Stimulated activated CD4-positive, alpha-beta T cell treated with anti-CD3 and anti-CD28 coated beads, Interleukin-1b, Interleukin-23, amount 100 ng/mL, for 1 hour (primary cell): ENCODE measurements around the gene OR2T5.
"Not testable (repeated sequence)": the region's sequence is repeated elsewhere in the genome, so short reads cannot be mapped to it uniquely, and the experiment has no call there.

Source experiments
- DNase-seq, 2 donors: peaks; one replicate each; pipeline ENCODE4 v3.0.0-alpha.2; 2020; ENCODE audit warnings: low read depth in 2 of 2

Gene OR2T5

DNA sequence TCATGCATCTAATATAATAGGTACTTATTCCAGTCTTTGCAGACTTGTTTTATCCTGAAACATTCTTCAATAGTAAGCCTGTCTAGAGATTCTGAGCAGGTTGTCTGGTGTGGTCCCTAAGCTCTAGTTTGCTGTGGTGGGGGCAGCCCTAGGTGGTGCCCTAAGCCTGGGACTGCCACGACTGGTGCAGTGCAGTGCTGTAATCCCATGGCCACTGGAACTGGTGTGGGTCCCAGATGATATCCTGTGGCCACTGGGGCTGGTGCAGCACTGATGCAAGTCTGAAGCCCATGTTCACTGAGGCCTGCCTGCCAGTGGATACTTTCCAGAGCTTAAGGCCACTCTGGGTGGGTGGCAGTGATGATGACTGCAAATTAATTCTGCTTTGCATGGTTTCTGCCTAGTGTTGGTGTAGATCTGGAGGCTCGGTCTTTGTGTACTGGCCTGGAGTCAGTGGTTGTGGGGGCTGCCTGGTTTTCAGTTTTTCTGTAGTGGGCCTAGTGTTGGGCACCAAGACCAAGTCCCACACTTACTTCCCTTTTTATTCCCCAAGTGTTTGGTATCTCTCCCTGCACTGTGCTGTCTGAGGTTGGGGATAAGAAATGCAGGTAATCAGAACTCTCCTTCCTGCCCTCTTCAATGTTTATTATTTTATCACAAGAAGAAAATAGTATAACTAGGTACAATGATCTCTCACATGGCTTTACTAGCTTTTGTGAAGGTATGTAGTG, 12.1 kb downstream of the OR2T5 start:
- DNase-seq = not testable (repeated sequence)

- DNase-seq = not testable (repeated sequence)
Observed at GRCh38 chr1:248507773-248508172, 19.4 kb downstream of the OR2T5 start, which contains the start of gene OR2G6. Gene OR2G6, plus strand, starts transcription at chr1:248508073. Its CDS starts 13,574 bp downstream, at chr1:248521647.

DNA sequence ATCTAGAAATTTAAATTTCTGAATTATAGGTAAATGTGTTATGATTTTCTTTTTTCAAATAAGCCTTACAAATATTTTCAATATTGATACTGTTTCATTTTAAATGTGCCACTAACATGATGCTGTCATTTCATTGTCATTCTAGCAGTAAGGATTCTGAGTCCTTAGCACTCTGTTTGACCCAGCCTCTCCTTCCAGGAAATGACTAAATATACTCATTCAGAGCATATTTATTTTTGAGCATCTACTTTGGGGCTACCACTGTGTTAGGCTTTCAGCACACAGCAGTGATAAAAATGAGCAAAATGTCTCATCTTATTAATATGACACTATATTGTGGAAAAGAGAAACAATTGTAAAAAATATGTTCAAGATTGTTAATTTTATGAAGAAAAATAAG, 21.8 kb downstream of the OR2T5 start:
- DNase-seq = not testable (repeated sequence)

DNA sequence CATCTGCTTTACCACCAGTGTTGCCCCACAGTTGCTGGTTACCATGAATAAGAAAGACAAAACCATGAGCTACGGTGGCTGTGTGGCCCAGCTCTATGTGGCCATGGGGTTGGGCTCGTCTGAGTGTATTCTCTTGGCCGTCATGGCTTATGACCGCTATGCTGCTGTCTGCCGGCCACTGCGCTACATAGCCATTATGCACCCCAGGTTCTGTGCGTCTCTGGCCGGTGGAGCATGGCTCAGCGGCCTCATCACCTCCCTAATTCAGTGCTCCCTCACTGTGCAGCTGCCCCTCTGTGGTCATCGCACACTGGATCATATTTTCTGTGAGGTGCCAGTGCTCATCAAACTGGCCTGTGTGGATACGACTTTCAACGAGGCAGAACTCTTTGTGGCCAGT, 33.5 kb downstream of the OR2T5 start:
- DNase-seq = no peak

DNA sequence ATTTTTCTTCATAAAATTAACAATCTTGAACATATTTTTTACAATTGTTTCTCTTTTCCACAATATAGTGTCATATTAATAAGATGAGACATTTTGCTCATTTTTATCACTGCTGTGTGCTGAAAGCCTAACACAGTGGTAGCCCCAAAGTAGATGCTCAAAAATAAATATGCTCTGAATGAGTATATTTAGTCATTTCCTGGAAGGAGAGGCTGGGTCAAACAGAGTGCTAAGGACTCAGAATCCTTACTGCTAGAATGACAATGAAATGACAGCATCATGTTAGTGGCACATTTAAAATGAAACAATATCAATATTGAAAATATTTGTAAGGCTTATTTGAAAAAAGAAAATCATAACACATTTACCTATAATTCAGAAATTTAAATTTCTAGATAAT, 49.1 kb downstream of the OR2T5 start:
- DNase-seq = not testable (repeated sequence)
